Hematopoietic multipotent progenitor cell treated with erythropoietin and hydrocortisone succinate and interleukin-3 and kit ligand, for 8 days (in vitro differentiated cells): Measurements from ENCODE around the gene ADGRA1.
A peak's percentile ranks its signal among the peaks of the same experiment; 100 is the strongest.
"Not testable (repeated sequence)": the region's sequence is repeated elsewhere in the genome, so short reads cannot be mapped to it uniquely, and the experiment has no call there.

Experiments used
- DNase-seq: peaks from one replicate; pipeline ENCODE4 v3.0.0-alpha.2; 2015

The ADGRA1 gene

GRCh38 chr10:133097961-133098360 lies 10.2 kb downstream of the ADGRA1 start:
- no peak for DNase-seq

GRCh38 chr10:133098426-133099124 lies 10.9 kb downstream of the ADGRA1 start:
- no peak for DNase-seq

- no peak for DNase-seq
Measured at GRCh38 chr10:133099571-133099970, 11.8 kb downstream of the ADGRA1 start.

GRCh38 chr10:133100186-133100585 lies 12.5 kb downstream of the ADGRA1 start:
- no peak for DNase-seq

- peak; percentile 22 for DNase-seq
Measured at GRCh38 chr10:133100706-133101415, 13.1 kb downstream of the ADGRA1 start.

- no peak for DNase-seq
Measured at GRCh38 chr10:133101416-133101810, 13.7 kb downstream of the ADGRA1 start.

- DNase-seq: no peak
Measured at GRCh38 chr10:133102415-133103095, 14.8 kb downstream of the ADGRA1 start.

- no peak for DNase-seq
Measured at GRCh38 chr10:133103311-133103910, 15.7 kb downstream of the ADGRA1 start.

- no peak for DNase-seq
Measured at GRCh38 chr10:133104068-133104962, 16.6 kb downstream of the ADGRA1 start.

GRCh38 chr10:133104963-133105640 lies 17.4 kb downstream of the ADGRA1 start:
- no peak for DNase-seq

GRCh38 chr10:133105686-133106390 lies 18.1 kb downstream of the ADGRA1 start:
- DNase-seq: no peak

- no peak for DNase-seq
Measured at GRCh38 chr10:133106516-133106915, 18.8 kb downstream of the ADGRA1 start.

- DNase-seq: no peak
Measured at GRCh38 chr10:133107442-133107841, 19.7 kb downstream of the ADGRA1 start.

GRCh38 chr10:133109711-133110110 lies 22.0 kb downstream of the ADGRA1 start:
- no peak for DNase-seq

- DNase-seq: no peak
Measured at GRCh38 chr10:133110133-133110532, 22.4 kb downstream of the ADGRA1 start.

- DNase-seq: no peak
Measured at GRCh38 chr10:133110609-133111275, 23.0 kb downstream of the ADGRA1 start.

- DNase-seq: not testable (repeated sequence)
Measured at GRCh38 chr10:133111640-133112039, 23.9 kb downstream of the ADGRA1 start.

GRCh38 chr10:133113146-133113830 lies 25.6 kb downstream of the ADGRA1 start:
- no peak for DNase-seq

GRCh38 chr10:133113847-133114246 lies 26.1 kb downstream of the ADGRA1 start:
- no peak for DNase-seq

GRCh38 chr10:133114251-133114650 lies 26.5 kb downstream of the ADGRA1 start:
- no peak for DNase-seq
